Karpas-422 (cell line): ENCODE measurements around the gene SYTL1. TPM values are rescaled to one million over a fixed set of nuclear protein-coding genes. Genes with fewer than 3 reads are reported as not detected.
A peak's percentile ranks its signal among the peaks of the same experiment; 100 is the strongest.

Experiments used
- DNase-seq: peaks from one replicate; pipeline ENCODE4 v3.0.0-alpha.2; 2015
- H2AFZ ChIP-seq: fragments of 200-600 bp; sonication (generic); 2 replicates; pipeline ENCODE4 v1.6.1; 2014; ENCODE audit warnings: antibody characterized with exemption, low read length, mixed read lengths
- H3K27ac ChIP-seq: fragments of 200-600 bp; sonication (generic); 2 replicates; pipeline ENCODE4 v1.5.1; 2014; ENCODE audit warnings: mild to moderate bottlenecking, low read length, moderate library complexity
- H3K27me3 ChIP-seq: fragments of 200-600 bp; sonication (generic); 2 replicates; pipeline ENCODE4 v1.6.1; 2014; ENCODE audit warnings: low read length, mixed read lengths
- H3K36me3 ChIP-seq: fragments of 200-600 bp; sonication (generic); 2 replicates; pipeline ENCODE4 v1.6.1; 2014; ENCODE audit warnings: low read length, mixed read lengths; ENCODE audit not compliant: insufficient read depth
- H3K4me1 ChIP-seq: fragments of 200-600 bp; sonication (generic); 2 replicates; pipeline ENCODE4 v1.6.1; 2014; ENCODE audit warnings: mild to moderate bottlenecking, low read length, mixed read lengths
- H3K4me2 ChIP-seq: fragments of 200-600 bp; sonication (generic); 2 replicates; pipeline ENCODE4 v1.6.1; 2014; ENCODE audit warnings: low read length, low read depth, mild to moderate bottlenecking; ENCODE audit not compliant: poor library complexity, severe bottlenecking
- H3K4me3 ChIP-seq: fragments of 200-600 bp; sonication (generic); 2 replicates; pipeline ENCODE4 v1.5.1; 2014; ENCODE audit warnings: mild to moderate bottlenecking, antibody characterized with exemption, low read length, mixed read lengths
- H3K79me2 ChIP-seq: fragments of 200-600 bp; sonication (generic); 2 replicates; pipeline ENCODE4 v1.6.1; 2014; ENCODE audit warnings: mild to moderate bottlenecking, low read length, mixed read lengths
- H3K9ac ChIP-seq: fragments of 200-600 bp; sonication (generic); 2 replicates; pipeline ENCODE4 v1.6.0; 2014; ENCODE audit warnings: low read length
- H3K9me2 ChIP-seq: fragments of 200-600 bp; sonication (generic), shearing (Covaris generic); replicated peaks from 2 replicates; pipeline ENCODE4 v1.6.0; 2014; ENCODE audit warnings: mild to moderate bottlenecking, low read length, moderate library complexity; ENCODE audit not compliant: insufficient read depth
- H3K9me3 ChIP-seq: fragments of 300-700, 200-600 bp; sonication (generic); 2 replicates; pipeline ENCODE4 v1.6.1; 2014; ENCODE audit warnings: low read length, mixed read lengths
- H4K20me1 ChIP-seq: fragments of 200-600 bp; sonication (generic); 2 replicates; pipeline ENCODE4 v1.6.1; 2014; ENCODE audit warnings: mild to moderate bottlenecking, antibody characterized with exemption, low read length, low read depth; ENCODE audit not compliant: insufficient read depth
- total RNA-seq: library from RNA; depleted of rRNA; stranded (reverse); fragments of >200 nt; shearing (Covaris generic); gene quantifications from 2 replicates; pipeline ENCODE4 v1.2.3, GENCODE V29; 2014; ENCODE audit warnings: low replicate concordance

Gene SYTL1
- total RNA-seq, 1 experiment from 2014 or later: 35.6 TPM

- Histone ChIP-seq H3K9me2 (no peaks in the 10 kb centered on the region), H3K4me3 (no peak overlapping the region), H3K36me3 (0 out of 2 replicates have a peak, but pooled peaks cover 4% of the 10 kb centered on the region), H3K79me2 (no peaks in the 10 kb centered on the region), H2AFZ (no peak overlapping the region), H3K9ac (no peak overlapping the region), H4K20me1 (no peaks in the 10 kb centered on the region), H3K4me2 (no peak overlapping the region), H3K4me1 (no peaks in the 10 kb centered on the region; the same call in 1 of the 2 replicates), H3K9me3 (no peaks in the 10 kb centered on the region), H3K27me3 (no peaks in the 10 kb centered on the region), H3K27ac (no peak overlapping the region)
- no peak for DNase-seq
These were observed 33.8 kb upstream of the SYTL1 start for GRCh38 chr1:27307874-27308598.

- Histone ChIP-seq H3K9me2 (no peaks in the 10 kb centered on the region), H3K4me3 (no peak overlapping the region), H3K4me1 (no peaks in the 10 kb centered on the region; the same call in 1 of the 2 replicates), H4K20me1 (no peaks in the 10 kb centered on the region), H2AFZ (no peak overlapping the region), H3K9me3 (no peaks in the 10 kb centered on the region), H3K9ac (no peak overlapping the region), H3K79me2 (no peaks in the 10 kb centered on the region), H3K27ac (no peak overlapping the region), H3K36me3 (0 out of 2 replicates have a peak, but pooled peaks cover 4% of the 10 kb centered on the region), H3K27me3 (no peaks in the 10 kb centered on the region), H3K4me2 (no peak overlapping the region)
- peak; percentile 54 for DNase-seq
These were observed 27.7 kb upstream of the SYTL1 start for GRCh38 chr1:27314169-27314568.

DNA sequence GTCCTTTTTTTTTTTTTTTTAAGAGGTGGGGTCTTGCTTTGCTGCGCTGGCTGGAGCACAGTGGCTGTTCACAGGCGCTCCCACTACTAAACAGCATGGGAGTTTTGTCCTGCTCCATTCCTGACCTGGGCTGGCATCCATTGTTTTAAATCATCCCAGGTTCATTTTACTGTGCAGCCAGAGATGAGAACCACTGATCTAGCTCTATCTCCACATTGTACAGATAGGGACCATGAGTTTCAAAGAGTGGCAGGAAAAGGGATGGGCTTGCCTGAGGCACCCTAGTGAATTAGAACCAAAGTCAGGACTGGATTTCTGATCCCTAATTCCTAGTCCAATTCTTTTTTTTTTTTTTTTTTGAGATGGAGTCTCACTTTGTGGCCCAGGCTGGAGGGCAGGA is 27.1 kb upstream of the SYTL1 start:
- Histone ChIP-seq H3K79me2 (no peaks in the 10 kb centered on the region), H3K9ac (no peak overlapping the region), H3K9me3 (no peaks in the 10 kb centered on the region), H3K4me1 (no peaks in the 10 kb centered on the region; the same call in 1 of the 2 replicates), H2AFZ (no peak overlapping the region), H3K27me3 (no peaks in the 10 kb centered on the region), H3K9me2 (no peaks in the 10 kb centered on the region), H3K27ac (no peak overlapping the region), H3K4me2 (no peak overlapping the region), H3K36me3 (0 out of 2 replicates have a peak, but pooled peaks cover 4% of the 10 kb centered on the region), H3K4me3 (no peak overlapping the region), H4K20me1 (no peaks in the 10 kb centered on the region)
- no peak for DNase-seq

DNA sequence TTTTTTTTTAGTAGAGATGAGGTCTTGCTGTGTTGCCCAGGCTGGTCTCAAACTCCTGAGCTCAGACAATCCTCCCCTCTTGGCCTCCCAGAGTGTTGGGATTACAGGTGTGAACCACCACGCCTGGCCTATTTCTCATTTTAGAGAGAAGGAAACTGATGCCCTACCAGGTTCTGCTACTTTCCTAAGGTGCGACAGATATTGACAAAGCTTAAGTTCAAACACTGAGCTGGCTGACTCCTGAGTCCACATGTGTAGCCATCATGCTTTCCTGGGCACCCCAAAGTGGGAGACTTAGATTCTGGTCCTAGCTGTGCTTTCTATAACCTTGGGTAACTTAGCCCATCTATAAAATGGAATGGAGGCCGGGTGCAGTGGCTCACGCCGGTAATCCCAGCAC is 25.0 kb upstream of the SYTL1 start:
- Histone ChIP-seq H3K27me3 (no peaks in the 10 kb centered on the region), H3K4me3 (no peak overlapping the region), H3K27ac (no peak overlapping the region), H3K79me2 (no peaks in the 10 kb centered on the region), H3K36me3 (no peaks in the 10 kb centered on the region), H4K20me1 (no peaks in the 10 kb centered on the region), H2AFZ (no peak overlapping the region), H3K9ac (no peak overlapping the region), H3K9me2 (no peaks in the 10 kb centered on the region), H3K9me3 (no peaks in the 10 kb centered on the region), H3K4me1 (peaks cover 10% of the 10 kb centered on the region), H3K4me2 (no peak overlapping the region)
- DNase-seq: no peak

DNA sequence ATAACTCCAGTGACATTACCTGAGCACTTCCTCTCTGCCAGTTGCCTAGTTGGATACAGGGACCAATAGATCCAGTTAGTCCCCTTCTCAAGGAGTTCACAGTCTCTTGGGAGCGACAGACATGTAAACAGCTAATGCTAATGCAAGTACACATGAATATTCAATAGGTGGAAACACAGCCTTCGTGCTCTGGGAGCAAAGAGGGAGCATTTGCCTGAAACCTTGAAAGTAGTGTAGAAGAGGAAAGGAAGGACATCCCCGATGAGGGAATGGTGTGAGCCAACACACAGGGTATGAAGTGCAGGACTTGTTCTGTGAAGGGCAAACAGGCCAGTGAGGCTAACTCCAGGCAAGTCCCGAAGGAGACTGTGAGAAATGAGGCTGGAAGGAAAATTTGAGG is 23.7 kb upstream of the SYTL1 start:
- Histone ChIP-seq H3K36me3 (no peaks in the 10 kb centered on the region), H3K9ac (no peak overlapping the region), H3K27ac (no peak overlapping the region), H3K4me1 (peaks cover 13% of the 10 kb centered on the region), H3K4me2 (no peak overlapping the region), H3K79me2 (peaks cover 10% of the 10 kb centered on the region), H3K27me3 (no peaks in the 10 kb centered on the region), H3K9me3 (no peaks in the 10 kb centered on the region), H3K9me2 (no peaks in the 10 kb centered on the region), H2AFZ (no peak overlapping the region), H4K20me1 (no peaks in the 10 kb centered on the region), H3K4me3 (no peak overlapping the region)
- no peak for DNase-seq

- H2AFZ ChIP-seq: no peak overlapping the region
- DNase-seq: no peak
These were observed 23.2 kb upstream of the SYTL1 start for GRCh38 chr1:27318596-27318995.

DNA sequence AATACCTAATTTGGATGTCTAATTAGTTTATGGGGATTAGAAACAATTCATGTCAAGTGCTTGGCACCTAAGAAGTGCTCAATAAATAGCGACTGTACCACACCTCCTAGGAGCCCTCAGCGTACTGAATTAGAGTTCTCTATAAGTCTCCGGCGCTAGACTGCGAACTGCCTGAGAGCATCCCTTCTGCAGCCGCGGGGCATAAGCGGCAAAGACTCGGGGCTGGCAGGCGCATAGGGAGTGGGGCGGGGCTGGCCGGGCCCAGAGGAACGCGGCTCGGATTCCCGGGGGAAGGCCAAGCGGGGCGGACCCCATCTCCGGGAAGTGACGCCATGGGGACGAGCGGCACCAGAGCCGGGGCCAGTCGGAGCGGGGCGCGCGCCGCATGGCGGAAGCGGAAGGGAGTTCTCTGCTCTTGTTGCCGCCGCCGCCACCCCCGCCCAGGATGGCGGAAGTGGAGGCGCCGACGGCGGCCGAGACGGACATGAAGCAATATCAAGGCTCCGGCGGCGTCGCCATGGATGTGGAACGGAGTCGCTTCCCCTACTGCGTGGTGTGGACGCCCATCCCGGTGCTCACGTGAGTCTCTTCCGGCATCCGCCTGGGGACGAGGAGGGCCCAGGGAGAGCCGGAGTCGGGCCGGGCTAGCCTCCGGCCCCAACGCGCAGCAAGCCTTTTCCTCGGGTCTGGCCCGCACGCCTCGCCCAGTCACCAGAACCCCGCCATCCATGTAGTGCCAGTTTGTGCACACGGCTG is 19.8 kb upstream of the SYTL1 start, which contains the start of gene TMEM222:
TSS of gene TMEM222 (plus strand) at position 351 of the 756 bp plus-strand sequence. CDS start at position 386, 35 bp downstream.
- peak; percentile 99 for DNase-seq
- H3K9me2 ChIP-seq: no peaks in the 10 kb centered on the region
- peaks cover 21% of the 10 kb centered on the region for H3K4me1 ChIP-seq
- no peaks in the 10 kb centered on the region for H4K20me1 ChIP-seq
- H3K9ac ChIP-seq: peak within 1 kb of the TSS; percentile 98
- H3K27me3 ChIP-seq: no peaks in the 10 kb centered on the region
- H2AFZ ChIP-seq: peak within 1 kb of the TSS; percentile 96
- no peaks in the 10 kb centered on the region for H3K9me3 ChIP-seq
- peaks cover 49% of the 10 kb centered on the region for H3K79me2 ChIP-seq
- peaks cover 23% of the 10 kb centered on the region; the same call in 1 of the 2 replicates for H3K36me3 ChIP-seq
- peak within 1 kb of the TSS; percentile 100 for H3K4me2 ChIP-seq
- H3K27ac ChIP-seq: peak within 1 kb of the TSS; percentile 73
- H3K4me3 ChIP-seq: peak within 1 kb of the TSS; percentile 96

More at GRCh38 chr1:27318596-27318995, 23.2 kb upstream of the SYTL1 start:
- Histone ChIP-seq H3K9ac (no peak overlapping the region), H3K4me3 (no peak overlapping the region), H3K27me3 (no peaks in the 10 kb centered on the region), H4K20me1 (no peaks in the 10 kb centered on the region), H3K9me3 (no peaks in the 10 kb centered on the region), H3K4me1 (peaks cover 18% of the 10 kb centered on the region), H3K9me2 (no peaks in the 10 kb centered on the region), H3K36me3 (0 out of 2 replicates have a peak, but pooled peaks cover 2% of the 10 kb centered on the region), H3K27ac (no peak overlapping the region), H3K4me2 (no peak overlapping the region), H3K79me2 (peaks cover 15% of the 10 kb centered on the region)
